SK-N-SH (cell line): Measurements from ENCODE around the gene GRIN1.

Source experiments
- FOSL2 ChIP-seq: IDR thresholded peaks from 2 replicates; pipeline ENCODE4 v1.4.0; 2012; ENCODE audit warnings: low read depth, mild to moderate bottlenecking, moderate library complexity, borderline replicate concordance
- NFIC ChIP-seq: IDR thresholded peaks from 2 replicates; pipeline ENCODE4 v1.4.0; 2012; ENCODE audit warnings: borderline replicate concordance
- TCF12 ChIP-seq: IDR thresholded peaks from 2 replicates; pipeline ENCODE4 v1.4.0; 2012
- TF ChIP-seq, protein P1 (sequence below): fragments of 200-600 bp; sonication (generic); IDR thresholded peaks from 2 replicates; pipeline ENCODE4 v1.6.1; 2017; ENCODE audit warnings: antibody characterized with exemption, mild to moderate bottlenecking, moderate library complexity

DNA sequence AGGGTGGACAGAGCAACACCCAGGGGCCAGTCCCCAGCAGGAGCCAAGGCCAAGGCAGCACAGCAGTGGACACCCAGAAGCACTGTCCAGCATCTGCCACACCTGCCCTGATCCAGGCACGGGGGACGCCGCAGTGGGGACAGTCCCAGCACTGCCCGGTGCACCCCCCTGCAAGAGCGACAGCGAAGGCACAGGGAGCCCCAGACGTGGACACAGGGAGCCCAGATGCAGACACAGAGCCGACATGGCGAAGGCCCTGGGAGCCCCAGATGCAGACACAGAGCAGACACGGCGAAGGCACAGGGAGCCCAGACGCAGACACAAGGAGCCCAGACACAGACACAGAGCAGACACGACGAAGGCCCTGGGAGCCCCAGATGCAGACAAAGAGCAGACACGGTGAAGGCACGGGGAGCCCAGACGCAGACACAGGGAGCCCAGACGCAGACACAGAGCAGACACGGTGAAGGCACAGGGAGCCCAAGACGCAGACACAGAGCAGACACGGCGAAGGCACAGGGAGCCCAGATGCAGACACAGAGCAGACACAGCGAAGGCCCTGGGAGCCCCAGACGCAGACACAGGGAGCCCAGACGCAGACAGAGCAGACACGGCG, 45.1 kb downstream of the GRIN1 start:
- no peak for TF ChIP-seq TCF12
- TF ChIP-seq, protein P1, sequence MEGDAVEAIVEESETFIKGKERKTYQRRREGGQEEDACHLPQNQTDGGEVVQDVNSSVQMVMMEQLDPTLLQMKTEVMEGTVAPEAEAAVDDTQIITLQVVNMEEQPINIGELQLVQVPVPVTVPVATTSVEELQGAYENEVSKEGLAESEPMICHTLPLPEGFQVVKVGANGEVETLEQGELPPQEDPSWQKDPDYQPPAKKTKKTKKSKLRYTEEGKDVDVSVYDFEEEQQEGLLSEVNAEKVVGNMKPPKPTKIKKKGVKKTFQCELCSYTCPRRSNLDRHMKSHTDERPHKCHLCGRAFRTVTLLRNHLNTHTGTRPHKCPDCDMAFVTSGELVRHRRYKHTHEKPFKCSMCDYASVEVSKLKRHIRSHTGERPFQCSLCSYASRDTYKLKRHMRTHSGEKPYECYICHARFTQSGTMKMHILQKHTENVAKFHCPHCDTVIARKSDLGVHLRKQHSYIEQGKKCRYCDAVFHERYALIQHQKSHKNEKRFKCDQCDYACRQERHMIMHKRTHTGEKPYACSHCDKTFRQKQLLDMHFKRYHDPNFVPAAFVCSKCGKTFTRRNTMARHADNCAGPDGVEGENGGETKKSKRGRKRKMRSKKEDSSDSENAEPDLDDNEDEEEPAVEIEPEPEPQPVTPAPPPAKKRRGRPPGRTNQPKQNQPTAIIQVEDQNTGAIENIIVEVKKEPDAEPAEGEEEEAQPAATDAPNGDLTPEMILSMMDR, result no peak
- TF ChIP-seq FOSL2, result no peak
- no peak for TF ChIP-seq NFIC
